HL-60/S4 treated with retinoic acid at 250 ng/mL for 4 days and 3 days (cell line): ENCODE measurements around the gene GPR84.

Source experiments
- in situ Hi-C: fragments of 300-500 bp; cut with MboI; formaldehyde crosslinking; loops from 2 replicates; pipeline ENCODE4 v1.7.0; 2022; ENCODE audit warnings: low sequenced_read_pairs

The GPR84 gene

GRCh38 chr12:54364413-54364812 lies at the start of gene GPR84:
Gene GPR84, minus strand, starts transcription at chr12:54364486. Its CDS starts 635 bp downstream, at chr12:54363851.
- in situ Hi-C loops = no loop called here

GRCh38 chr12:54413284-54414190 lies 49.3 kb upstream of the GPR84 start:
- in situ Hi-C loops = no loop called here

- in situ Hi-C loops = no loop called here
Measured at GRCh38 chr12:54412786-54413185, 48.5 kb upstream of the GPR84 start.

- in situ Hi-C loops = no loop called here
Measured at GRCh38 chr12:54412348-54412747, 48.1 kb upstream of the GPR84 start.

GRCh38 chr12:54411391-54412241 lies 47.3 kb upstream of the GPR84 start:
- in situ Hi-C loops = no loop called here

GRCh38 chr12:54409267-54409666 lies 45.0 kb upstream of the GPR84 start:
- in situ Hi-C loops = no loop called here

GRCh38 chr12:54407183-54407905 lies 43.1 kb upstream of the GPR84 start:
- in situ Hi-C loops = no loop called here

GRCh38 chr12:54405573-54405972 lies 41.3 kb upstream of the GPR84 start:
- in situ Hi-C loops = no loop called here

GRCh38 chr12:54405106-54405505 lies 40.8 kb upstream of the GPR84 start:
- in situ Hi-C loops = no loop called here

- in situ Hi-C loops = no loop called here
Measured at GRCh38 chr12:54404061-54405004, 40.0 kb upstream of the GPR84 start.

- in situ Hi-C loops = no loop called here
Measured at GRCh38 chr12:54401119-54401518, 36.8 kb upstream of the GPR84 start.

GRCh38 chr12:54398995-54399793 lies 34.9 kb upstream of the GPR84 start:
- in situ Hi-C loops = loop anchor here (5.0 to 25.0 kb wide), 2 partner anchors 43 to 412 kb away; partner anchors contain the start of gene HOXC10

GRCh38 chr12:54398218-54398617 lies 33.9 kb upstream of the GPR84 start:
- in situ Hi-C loops = loop anchor here (5.0 to 25.0 kb wide), 2 partner anchors 44 to 411 kb away; partner anchors contain the start of gene HOXC10

- in situ Hi-C loops = loop anchor here (5.0 to 25.0 kb wide), 2 partner anchors 45 to 410 kb away; partner anchors contain the start of gene HOXC10
Measured at GRCh38 chr12:54397157-54397556, 32.9 kb upstream of the GPR84 start.

GRCh38 chr12:54395545-54395944 lies 31.3 kb upstream of the GPR84 start:
- in situ Hi-C loops = loop anchor here (5.0 to 25.0 kb wide), 2 partner anchors 47 to 408 kb away; partner anchors contain the start of gene HOXC10

- in situ Hi-C loops = loop anchor here (5.0 to 25.0 kb wide), 2 partner anchors 47 to 408 kb away; partner anchors contain the start of gene HOXC10
Measured at GRCh38 chr12:54394986-54395385, 30.7 kb upstream of the GPR84 start.

- in situ Hi-C loops = loop anchor here (25.0 kb wide), 1 partner anchor 407 kb away; the partner anchor contains the start of gene HOXC10
Measured at GRCh38 chr12:54394281-54394719, 30.0 kb upstream of the GPR84 start.

- in situ Hi-C loops = loop anchor here (25.0 kb wide), 1 partner anchor 406 kb away; the partner anchor contains the start of gene HOXC10
Measured at GRCh38 chr12:54393743-54394142, 29.5 kb upstream of the GPR84 start.
